Stomach (tissue), 4 donors: Measurements from ENCODE around the gene EXOSC5.

Experiments
- POLR2AphosphoS5 ChIP-seq, 3 donors: sonication (generic); formaldehyde crosslinking; IDR thresholded peaks; one replicate each; pipeline ENCODE4 v1.6.1; 2016; ENCODE audit warnings: antibody characterized with exemption in 3 of 3
- TF ChIP-seq, protein P1 (sequence below), 7 experiments: fragments of 450-650 bp in 4 of 7; fragments of 200-600 bp in 3 of 7; sonication (generic) in 3 of 7; IDR thresholded peaks; one replicate each; pipeline ENCODE4 v1.5.1; 2016 to 2019; ENCODE audit warnings: antibody characterized with exemption in 7 of 7, control low read depth in 2 of 7, mild to moderate bottlenecking in 1 of 7

GRCh38 chr19:41445575-41445974 lies 48.4 kb upstream of the EXOSC5 start:
- TF ChIP-seq, protein P1, sequence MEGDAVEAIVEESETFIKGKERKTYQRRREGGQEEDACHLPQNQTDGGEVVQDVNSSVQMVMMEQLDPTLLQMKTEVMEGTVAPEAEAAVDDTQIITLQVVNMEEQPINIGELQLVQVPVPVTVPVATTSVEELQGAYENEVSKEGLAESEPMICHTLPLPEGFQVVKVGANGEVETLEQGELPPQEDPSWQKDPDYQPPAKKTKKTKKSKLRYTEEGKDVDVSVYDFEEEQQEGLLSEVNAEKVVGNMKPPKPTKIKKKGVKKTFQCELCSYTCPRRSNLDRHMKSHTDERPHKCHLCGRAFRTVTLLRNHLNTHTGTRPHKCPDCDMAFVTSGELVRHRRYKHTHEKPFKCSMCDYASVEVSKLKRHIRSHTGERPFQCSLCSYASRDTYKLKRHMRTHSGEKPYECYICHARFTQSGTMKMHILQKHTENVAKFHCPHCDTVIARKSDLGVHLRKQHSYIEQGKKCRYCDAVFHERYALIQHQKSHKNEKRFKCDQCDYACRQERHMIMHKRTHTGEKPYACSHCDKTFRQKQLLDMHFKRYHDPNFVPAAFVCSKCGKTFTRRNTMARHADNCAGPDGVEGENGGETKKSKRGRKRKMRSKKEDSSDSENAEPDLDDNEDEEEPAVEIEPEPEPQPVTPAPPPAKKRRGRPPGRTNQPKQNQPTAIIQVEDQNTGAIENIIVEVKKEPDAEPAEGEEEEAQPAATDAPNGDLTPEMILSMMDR (IDR thresholded peaks at IDR 0.05), result no peak
- no peak for TF ChIP-seq POLR2AphosphoS5 (IDR thresholded peaks at IDR 0.05)
